ENCODE data around the gene INPP5F. TPM values are rescaled to one million over a fixed set of nuclear protein-coding genes. Genes with fewer than 3 reads are reported as not detected.

Gene INPP5F
- total RNA-seq, 1 experiment from 2014 or later = 26.4 TPM

DNA sequence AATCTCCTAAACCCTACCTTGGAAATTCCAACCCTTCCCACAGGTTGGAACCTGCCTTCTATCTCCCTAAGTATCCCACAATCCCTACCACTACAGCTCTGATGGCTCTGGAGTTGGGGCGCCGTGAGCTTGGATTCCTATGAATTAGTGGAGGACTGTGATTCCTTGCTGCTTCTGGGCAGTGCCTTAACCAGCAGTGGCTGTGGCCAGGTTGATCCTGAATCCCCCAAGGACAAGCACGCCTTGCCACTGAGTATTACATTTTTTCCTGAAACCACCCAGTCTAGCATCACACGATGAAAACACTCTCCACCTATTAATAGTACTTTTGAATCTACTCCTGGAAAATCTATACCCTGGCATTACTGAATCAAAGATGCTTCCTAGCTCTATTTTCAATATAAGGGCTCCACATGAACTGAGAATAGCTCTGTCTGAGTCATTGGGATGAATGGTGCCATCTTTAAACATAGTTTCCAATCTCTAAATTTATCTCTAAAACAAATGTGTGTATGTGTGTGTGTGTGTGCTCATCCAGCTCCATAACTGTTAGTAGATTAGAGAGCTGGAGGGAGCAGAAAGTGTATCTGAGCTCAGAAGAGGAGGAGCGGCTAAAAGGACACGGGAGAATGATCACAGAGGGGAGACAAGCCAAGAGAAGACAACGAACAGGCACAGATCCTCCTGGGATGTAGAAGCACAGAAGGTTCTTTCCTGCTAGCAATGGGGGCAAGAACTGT is 11.9 kb upstream of the INPP5F start:
- Mint-ChIP-seq H3K9me3 (ENCODE audit: unreplicated experiment) (no peaks in the 10 kb centered on the region), H3K27ac (ENCODE audit: unreplicated experiment) (no peak overlapping the region), H3K27me3 (ENCODE audit: insufficient read depth, unreplicated experiment) (no peaks in the 10 kb centered on the region), H3K36me3 (ENCODE audit: insufficient read depth, unreplicated experiment) (no peaks in the 10 kb centered on the region), H3K4me3 (ENCODE audit: unreplicated experiment) (no peak overlapping the region), H3K4me1 (ENCODE audit: low read depth, unreplicated experiment) (no peaks in the 10 kb centered on the region)
- POLR2A ChIA-PET = interaction anchor here (0.8 to 0.9 kb wide), 3 partner anchors 10 to 63 kb away, joined by 3 to 4 read pairs (median 4); partner anchors contain the start of genes BAG3 and INPP5F
- no peak for DNase-seq
- CTCF ChIA-PET = no interaction called here
- Histone ChIP-seq H3K4me3 (ENCODE audit: low read depth, low read length) (no peak overlapping the region), H3K36me3 (ENCODE audit: control insufficient read depth, insufficient read depth, low read length) (no peaks in the 10 kb centered on the region), H3K9me3 (peaks cover 10% of the 10 kb centered on the region; the same call in 1 of the 2 replicates), H3K27me3 (replicated peaks; ENCODE audit: control insufficient read depth, insufficient read depth, low read length) (no peaks in the 10 kb centered on the region), H3K4me1 (no peaks in the 10 kb centered on the region)
- TF ChIP-seq, protein P1, sequence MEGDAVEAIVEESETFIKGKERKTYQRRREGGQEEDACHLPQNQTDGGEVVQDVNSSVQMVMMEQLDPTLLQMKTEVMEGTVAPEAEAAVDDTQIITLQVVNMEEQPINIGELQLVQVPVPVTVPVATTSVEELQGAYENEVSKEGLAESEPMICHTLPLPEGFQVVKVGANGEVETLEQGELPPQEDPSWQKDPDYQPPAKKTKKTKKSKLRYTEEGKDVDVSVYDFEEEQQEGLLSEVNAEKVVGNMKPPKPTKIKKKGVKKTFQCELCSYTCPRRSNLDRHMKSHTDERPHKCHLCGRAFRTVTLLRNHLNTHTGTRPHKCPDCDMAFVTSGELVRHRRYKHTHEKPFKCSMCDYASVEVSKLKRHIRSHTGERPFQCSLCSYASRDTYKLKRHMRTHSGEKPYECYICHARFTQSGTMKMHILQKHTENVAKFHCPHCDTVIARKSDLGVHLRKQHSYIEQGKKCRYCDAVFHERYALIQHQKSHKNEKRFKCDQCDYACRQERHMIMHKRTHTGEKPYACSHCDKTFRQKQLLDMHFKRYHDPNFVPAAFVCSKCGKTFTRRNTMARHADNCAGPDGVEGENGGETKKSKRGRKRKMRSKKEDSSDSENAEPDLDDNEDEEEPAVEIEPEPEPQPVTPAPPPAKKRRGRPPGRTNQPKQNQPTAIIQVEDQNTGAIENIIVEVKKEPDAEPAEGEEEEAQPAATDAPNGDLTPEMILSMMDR (IDR thresholded peaks at IDR 0.05; ENCODE audit: insufficient read depth in 1 of 2, low read depth in 1 of 2, low read length in 1 of 2, severe bottlenecking in 1 of 2, unreplicated experiment in 1 of 2) = no peak
- no TSS peak for BruUV-seq (replicated peaks)
- intact Hi-C loops (cut with micrococcal nuclease; ENCODE audit: unreplicated experiment) = no loop called here

DNA sequence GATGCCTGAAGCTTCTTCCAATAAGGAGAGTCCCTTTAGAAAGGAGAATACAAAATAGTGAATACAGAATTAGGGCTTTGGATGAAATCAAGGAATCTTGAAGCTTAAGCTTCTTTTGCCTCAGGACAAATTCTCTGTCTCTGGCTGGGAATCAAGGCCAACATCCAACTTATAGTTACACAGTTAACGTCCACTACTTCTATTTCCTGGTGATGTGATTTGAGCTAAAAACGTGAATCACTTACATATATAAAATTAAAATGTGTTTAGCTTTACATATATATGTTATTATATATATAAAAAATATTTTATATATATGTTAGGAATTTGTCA is 11.4 kb upstream of the INPP5F start:
- H3K36me3 Mint-ChIP-seq (ENCODE audit: insufficient read depth, unreplicated experiment) = no peaks in the 10 kb centered on the region
- DNase-seq = no peak
- TF ChIP-seq, protein P1 (IDR thresholded peaks at IDR 0.05; ENCODE audit: insufficient read depth in 1 of 2, low read depth in 1 of 2, low read length in 1 of 2, severe bottlenecking in 1 of 2, unreplicated experiment in 1 of 2) = no peak
- H3K4me3 Mint-ChIP-seq (ENCODE audit: unreplicated experiment) = no peak overlapping the region
- no TSS peak for BruUV-seq (replicated peaks)
- intact Hi-C loops (cut with micrococcal nuclease; ENCODE audit: unreplicated experiment) = no loop called here
- POLR2A ChIA-PET = interaction anchor here (0.8 to 0.9 kb wide), 2 partner anchors 10 to 11 kb away, joined by 4 read pairs; partner anchors contain the start of gene INPP5F
- H3K4me3 ChIP-seq (ENCODE audit: low read depth, low read length) = no peak overlapping the region
- no peaks in the 10 kb centered on the region for H3K36me3 ChIP-seq (ENCODE audit: control insufficient read depth, insufficient read depth, low read length)
- H3K9me3 Mint-ChIP-seq (ENCODE audit: unreplicated experiment) = no peaks in the 10 kb centered on the region
- H3K4me1 ChIP-seq = no peaks in the 10 kb centered on the region
- CTCF ChIA-PET = no interaction called here
- H3K4me1 Mint-ChIP-seq (ENCODE audit: low read depth, unreplicated experiment) = no peaks in the 10 kb centered on the region
- H3K27ac Mint-ChIP-seq (ENCODE audit: unreplicated experiment) = no peak overlapping the region
- H3K9me3 ChIP-seq = peaks cover 10% of the 10 kb centered on the region; the same call in 1 of the 2 replicates
- no peaks in the 10 kb centered on the region for H3K27me3 ChIP-seq (replicated peaks; ENCODE audit: control insufficient read depth, insufficient read depth, low read length)
- no peaks in the 10 kb centered on the region for H3K27me3 Mint-ChIP-seq (ENCODE audit: insufficient read depth, unreplicated experiment)

DNA sequence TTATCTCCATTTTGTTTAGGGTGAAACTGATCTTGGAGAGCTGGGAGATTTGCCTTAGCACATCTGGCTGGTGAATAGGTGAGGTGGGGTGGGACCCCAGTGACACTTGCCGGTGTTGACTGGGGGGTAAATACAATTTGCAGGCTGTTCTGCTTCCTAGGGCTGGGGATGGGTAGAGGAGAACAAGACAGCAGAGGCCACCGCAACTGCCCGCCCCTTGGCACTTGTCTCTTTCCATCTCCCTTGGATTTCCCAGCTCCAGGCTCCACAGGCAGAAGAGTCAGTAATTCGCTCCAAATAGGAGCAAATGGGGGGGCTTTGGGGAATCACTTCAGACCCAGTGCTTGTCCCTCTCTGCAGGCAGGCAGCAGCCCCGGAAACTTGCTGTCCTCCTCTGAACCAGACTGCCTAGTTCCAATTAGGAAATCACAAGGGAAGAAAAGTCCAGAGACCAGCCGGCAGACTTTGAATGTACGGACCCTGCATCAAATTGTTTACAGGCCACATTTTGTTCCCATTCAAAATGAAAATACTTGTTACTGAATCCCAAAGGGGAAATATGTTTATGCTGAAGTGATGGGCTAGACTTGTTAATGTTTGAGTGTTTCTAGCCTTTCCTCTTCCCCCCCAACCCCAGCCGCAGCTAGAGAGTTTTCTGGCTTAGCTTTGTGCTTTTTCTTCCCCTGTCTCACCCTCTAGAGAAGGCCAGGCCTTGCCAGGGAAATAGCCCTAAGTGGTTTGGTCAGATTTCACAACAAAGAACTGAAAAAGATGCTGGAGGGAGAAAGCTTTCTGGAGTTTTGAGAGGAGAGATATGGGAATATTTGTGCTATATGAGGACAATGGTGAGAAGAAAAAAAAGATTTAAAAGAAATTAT is 10.0 kb upstream of the INPP5F start:
- H3K4me3 Mint-ChIP-seq (ENCODE audit: unreplicated experiment) = no peak overlapping the region
- no peak for DNase-seq
- CTCF ChIA-PET = no interaction called here
- no peaks in the 10 kb centered on the region for H3K36me3 Mint-ChIP-seq (ENCODE audit: insufficient read depth, unreplicated experiment)
- H3K27ac Mint-ChIP-seq (ENCODE audit: unreplicated experiment) = no peak overlapping the region
- Histone ChIP-seq H3K36me3 (ENCODE audit: control insufficient read depth, insufficient read depth, low read length) (no peaks in the 10 kb centered on the region), H3K4me1 (no peaks in the 10 kb centered on the region), H3K9me3 (peaks cover 14% of the 10 kb centered on the region; the same call in 1 of the 2 replicates), H3K4me3 (ENCODE audit: low read depth, low read length) (no peak overlapping the region), H3K27me3 (replicated peaks; ENCODE audit: control insufficient read depth, insufficient read depth, low read length) (no peaks in the 10 kb centered on the region)
- POLR2A ChIA-PET = interaction anchor here (0.5 kb wide), 1 partner anchor 10 kb away, joined by 3 read pairs; the partner anchor contains the start of gene INPP5F
- no peaks in the 10 kb centered on the region for H3K4me1 Mint-ChIP-seq (ENCODE audit: low read depth, unreplicated experiment)
- intact Hi-C loops (cut with micrococcal nuclease; ENCODE audit: unreplicated experiment) = no loop called here
- no TSS peak for BruUV-seq (replicated peaks)
- H3K27me3 Mint-ChIP-seq (ENCODE audit: insufficient read depth, unreplicated experiment) = no peaks in the 10 kb centered on the region
- no peaks in the 10 kb centered on the region for H3K9me3 Mint-ChIP-seq (ENCODE audit: unreplicated experiment)
- TF ChIP-seq, protein P1 (IDR thresholded peaks at IDR 0.05; ENCODE audit: insufficient read depth in 1 of 2, low read depth in 1 of 2, low read length in 1 of 2, severe bottlenecking in 1 of 2, unreplicated experiment in 1 of 2) = no peak
